ENCODE results near the gene DUSP15. TPM values are rescaled to one million over a fixed set of nuclear protein-coding genes. Genes with fewer than 3 reads are reported as not detected.

DUSP15 gene
- total and polyA plus RNA-seq, 2 of the 8 experiments (the other 6 are each of a cell fraction or from before 2014, with no cell fraction given) = 0.91 to 3.2 TPM

DNA sequence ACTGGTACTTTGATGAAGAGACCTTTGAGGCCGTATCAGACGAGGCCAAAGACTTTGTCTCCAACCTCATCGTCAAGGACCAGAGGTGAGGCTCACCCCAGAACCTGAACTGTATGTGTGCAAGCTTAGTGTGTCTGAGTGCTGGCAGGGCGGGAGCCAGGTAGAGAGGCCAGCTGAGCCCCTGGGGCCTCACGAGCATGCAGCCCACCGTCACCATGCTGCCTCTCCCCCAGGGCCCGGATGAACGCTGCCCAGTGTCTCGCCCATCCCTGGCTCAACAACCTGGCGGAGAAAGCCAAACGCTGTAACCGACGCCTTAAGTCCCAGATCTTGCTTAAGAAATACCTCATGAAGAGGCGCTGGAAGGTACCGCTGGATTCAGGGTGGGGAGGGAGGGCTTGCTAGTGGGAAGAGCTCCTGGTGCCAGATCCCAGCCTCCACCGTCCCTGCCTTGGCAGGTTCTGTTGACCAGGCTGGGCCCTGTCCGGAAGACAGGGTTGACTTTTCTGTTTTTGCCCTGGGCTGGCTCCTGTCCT lies 38.5 kb downstream of the DUSP15 start (continued):
- TF ChIP-seq, protein P1, sequence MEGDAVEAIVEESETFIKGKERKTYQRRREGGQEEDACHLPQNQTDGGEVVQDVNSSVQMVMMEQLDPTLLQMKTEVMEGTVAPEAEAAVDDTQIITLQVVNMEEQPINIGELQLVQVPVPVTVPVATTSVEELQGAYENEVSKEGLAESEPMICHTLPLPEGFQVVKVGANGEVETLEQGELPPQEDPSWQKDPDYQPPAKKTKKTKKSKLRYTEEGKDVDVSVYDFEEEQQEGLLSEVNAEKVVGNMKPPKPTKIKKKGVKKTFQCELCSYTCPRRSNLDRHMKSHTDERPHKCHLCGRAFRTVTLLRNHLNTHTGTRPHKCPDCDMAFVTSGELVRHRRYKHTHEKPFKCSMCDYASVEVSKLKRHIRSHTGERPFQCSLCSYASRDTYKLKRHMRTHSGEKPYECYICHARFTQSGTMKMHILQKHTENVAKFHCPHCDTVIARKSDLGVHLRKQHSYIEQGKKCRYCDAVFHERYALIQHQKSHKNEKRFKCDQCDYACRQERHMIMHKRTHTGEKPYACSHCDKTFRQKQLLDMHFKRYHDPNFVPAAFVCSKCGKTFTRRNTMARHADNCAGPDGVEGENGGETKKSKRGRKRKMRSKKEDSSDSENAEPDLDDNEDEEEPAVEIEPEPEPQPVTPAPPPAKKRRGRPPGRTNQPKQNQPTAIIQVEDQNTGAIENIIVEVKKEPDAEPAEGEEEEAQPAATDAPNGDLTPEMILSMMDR (IDR thresholded peaks at IDR 0.05; ENCODE audit: control extremely low read depth in 1 of 3, insufficient read depth in 1 of 3, low read depth in 1 of 3, low read length in 3 of 3) = no peak
- TF ChIP-seq HDAC2 (IDR thresholded peaks at IDR 0.05; ENCODE audit: borderline replicate concordance in 1 of 2, low read depth in 2 of 2, low read length in 2 of 2) = no peak
- TF ChIP-seq POU5F1 (IDR thresholded peaks at IDR 0.05; ENCODE audit: low read depth, low read length) = no peak
- no peak for TF ChIP-seq RAD21 (IDR thresholded peaks at IDR 0.05 in 1 of 2, conservative IDR thresholded peaks at IDR 0.05 in 1 of 2; ENCODE audit: low read depth in 2 of 2, low read length in 2 of 2)
- no peak for TF ChIP-seq NANOG (IDR thresholded peaks at IDR 0.05; ENCODE audit: insufficient read depth, low read depth, low read length, poor library complexity, severe bottlenecking)
- TF ChIP-seq CREB1 (IDR thresholded peaks at IDR 0.05) = no peak
- no peak for TF ChIP-seq JUN (IDR thresholded peaks at IDR 0.05; ENCODE audit: low read depth, low read length)
- no peak for TF ChIP-seq RFX5 (IDR thresholded peaks at IDR 0.05; ENCODE audit: borderline replicate concordance, low read depth, low read length)
- TF ChIP-seq SIN3A (conservative IDR thresholded peaks at IDR 0.05 in 1 of 2, IDR thresholded peaks at IDR 0.05 in 1 of 2; ENCODE audit: low read depth in 1 of 2, low read length in 2 of 2) = no peak
- no peak for TF ChIP-seq TAF7 (optimal IDR thresholded peaks at IDR 0.05; ENCODE audit: borderline replicate concordance, low read depth, low read length)

All from H1 (cell line).